Stimulated activated naive CD8-positive, alpha-beta T cell treated with anti-CD3 and anti-CD28 coated beads, Interleukin-15, amount 100 ng/mL, for 72 hours (primary cell): ENCODE results near the gene KIAA1217.
"Not testable (repeated sequence)": the region's sequence is repeated elsewhere in the genome, so short reads cannot be mapped to it uniquely, and the experiment has no call there.

Source experiments
- ATAC-seq: fragments of 150-1000 bp; cut with Tn5 transposase; 2 replicates; pipeline ENCODE4 v1.10.0; 2021; ENCODE audit warnings: mild to moderate bottlenecking, moderate library complexity
- DNase-seq, 2 donors: peaks; one replicate each; pipeline ENCODE4 v3.0.0; 2021 to 2022
- H3K27ac Mint-ChIP-seq, 2 donors: one replicate each; pipeline ENCODE4 v1.8.0; 2022; ENCODE audit warnings: mild to moderate bottlenecking in 2 of 2, mixed read lengths in 2 of 2, moderate library complexity in 2 of 2
- H3K27me3 Mint-ChIP-seq: one replicate; pipeline ENCODE4 v1.8.0; 2022; ENCODE audit warnings: mixed read lengths
- H3K4me1 Mint-ChIP-seq: one replicate; pipeline ENCODE4 v1.8.0; 2022; ENCODE audit warnings: mild to moderate bottlenecking, mixed read lengths
- H3K4me3 Mint-ChIP-seq, 2 donors: one replicate each; pipeline ENCODE4 v1.8.0; 2022; ENCODE audit warnings: mild to moderate bottlenecking in 2 of 2, mixed read lengths in 2 of 2, moderate library complexity in 1 of 2
- H3K9me3 Mint-ChIP-seq, 2 donors: one replicate each; pipeline ENCODE4 v1.8.0; 2022; ENCODE audit warnings: mixed read lengths in 2 of 2

Gene KIAA1217

GRCh38 chr10:24320373-24320772 lies 111.4 kb downstream of the KIAA1217 start:
- Mint-ChIP-seq H3K4me1 (no peaks in the 10 kb centered on the region), H3K4me3 (no peak overlapping the region), H3K9me3 (no peaks in the 10 kb centered on the region), H3K27ac (no peak overlapping the region), H3K27me3 (peaks cover 6% of the 10 kb centered on the region)
- DNase-seq (no peak), ATAC-seq (no peak)

DNA sequence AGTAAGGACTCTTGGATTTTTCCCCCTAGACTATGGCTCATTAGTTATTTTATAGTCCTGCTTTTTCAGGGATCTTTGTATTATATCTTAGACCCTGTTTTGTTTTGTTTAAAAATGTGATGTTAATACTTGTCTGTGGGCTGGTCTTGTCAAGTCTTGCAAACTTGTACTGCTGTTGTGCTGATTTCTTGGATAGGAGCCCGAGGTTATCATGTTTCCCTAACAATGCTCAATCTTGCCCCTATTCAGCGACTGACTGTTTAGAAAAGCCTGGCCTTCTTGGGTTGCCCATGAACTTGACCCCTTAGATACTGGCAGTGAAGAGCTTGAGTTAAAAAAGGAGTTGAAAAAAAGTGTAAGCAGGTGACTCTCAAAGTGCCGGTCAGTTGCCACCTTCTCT lies 115.7 kb downstream of the KIAA1217 start:
- DNase-seq: no peak
- Mint-ChIP-seq H3K4me1 (no peaks in the 10 kb centered on the region), H3K27ac (no peak overlapping the region), H3K9me3 (peaks cover 0 to 8% of the 10 kb centered on the region in 2 donors), H3K27me3 (no peaks in the 10 kb centered on the region), H3K4me3 (no peak overlapping the region)
- no peak for ATAC-seq

DNA sequence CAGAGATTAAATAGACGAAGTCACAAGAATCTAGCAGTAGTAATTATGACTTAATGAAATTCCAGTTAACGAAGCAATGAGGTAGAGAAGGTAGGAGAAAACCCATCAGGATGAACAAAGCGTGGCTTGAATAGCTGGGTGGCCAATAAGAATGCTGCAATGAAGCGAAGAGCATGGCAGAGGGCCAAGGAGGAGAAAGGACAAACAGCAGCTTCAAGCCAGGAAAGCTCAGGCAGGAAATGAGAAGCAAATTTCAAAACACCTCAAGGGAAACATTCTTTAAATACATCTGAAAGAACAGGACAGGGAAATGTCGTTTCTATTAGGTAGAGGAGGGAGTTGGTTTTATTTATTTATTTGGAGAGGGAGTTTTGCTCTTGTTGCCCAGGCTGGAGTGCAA lies 122.5 kb downstream of the KIAA1217 start:
- DNase-seq: no peak
- Mint-ChIP-seq H3K27me3 (peaks cover 10% of the 10 kb centered on the region), H3K4me3 (no peak overlapping the region), H3K4me1 (no peaks in the 10 kb centered on the region), H3K27ac (no peak overlapping the region), H3K9me3 (peaks cover 0 to 8% of the 10 kb centered on the region in 2 donors)
- no peak for ATAC-seq

DNA sequence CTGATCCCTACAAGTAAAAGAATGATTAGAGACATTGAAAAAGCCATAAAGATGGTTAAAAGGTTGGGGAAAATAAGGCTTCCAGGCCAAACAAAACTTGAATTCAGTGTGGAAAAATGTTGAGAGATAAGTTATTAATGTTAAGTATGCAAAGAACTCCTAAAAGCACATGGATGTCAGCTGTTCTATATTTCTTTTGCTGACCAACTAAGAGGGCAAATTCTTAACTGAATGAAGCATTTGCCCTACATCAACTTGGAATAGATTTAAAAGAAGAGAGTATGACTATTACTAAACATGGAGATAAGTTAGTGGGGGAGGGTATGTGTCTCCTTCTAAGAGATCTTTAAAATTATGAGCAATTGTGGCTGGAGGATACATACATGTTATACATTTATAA lies 124.8 kb downstream of the KIAA1217 start:
- H3K27me3 Mint-ChIP-seq: peaks cover 10% of the 10 kb centered on the region
- DNase-seq (no peak), ATAC-seq (no peak)
- H3K4me3 Mint-ChIP-seq: no peak overlapping the region
- no peaks in the 10 kb centered on the region for H3K9me3 Mint-ChIP-seq
- H3K27ac Mint-ChIP-seq: no peak overlapping the region
- no peaks in the 10 kb centered on the region for H3K4me1 Mint-ChIP-seq

GRCh38 chr10:24334279-24334939 lies 125.5 kb downstream of the KIAA1217 start:
- Mint-ChIP-seq H3K27me3 (peaks cover 10% of the 10 kb centered on the region), H3K4me1 (no peaks in the 10 kb centered on the region), H3K4me3 (no peak overlapping the region), H3K27ac (no peak overlapping the region), H3K9me3 (no peaks in the 10 kb centered on the region)
- no peak for DNase-seq
- no peak for ATAC-seq

- H3K4me3 Mint-ChIP-seq, H3K4me1 Mint-ChIP-seq, ATAC-seq, H3K9me3 Mint-ChIP-seq, DNase-seq: not testable (repeated sequence)
- H3K27me3 Mint-ChIP-seq: peaks cover 10% of the 10 kb centered on the region
- H3K27ac Mint-ChIP-seq: peak overlapping the region in 1 of 2 donors; percentile 88
Measured at GRCh38 chr10:24337723-24338122, 128.8 kb downstream of the KIAA1217 start.

GRCh38 chr10:24339387-24339786 lies 130.4 kb downstream of the KIAA1217 start:
- no peak overlapping the region for H3K27ac Mint-ChIP-seq
- DNase-seq (no peak), ATAC-seq (no peak)
- no peaks in the 10 kb centered on the region for H3K9me3 Mint-ChIP-seq
- H3K27me3 Mint-ChIP-seq: peaks cover 7% of the 10 kb centered on the region
- no peak overlapping the region for H3K4me3 Mint-ChIP-seq
- H3K4me1 Mint-ChIP-seq: no peaks in the 10 kb centered on the region

GRCh38 chr10:24340446-24340845 lies 131.5 kb downstream of the KIAA1217 start:
- Mint-ChIP-seq H3K4me3 (no peak overlapping the region), H3K4me1 (no peaks in the 10 kb centered on the region), H3K27me3 (peaks cover 7% of the 10 kb centered on the region), H3K27ac (peak overlapping the region in 1 of 2 donors; percentile 72), H3K9me3 (no peaks in the 10 kb centered on the region)
- DNase-seq (no peak), ATAC-seq (no peak)

- Mint-ChIP-seq H3K27me3 (peaks cover 7% of the 10 kb centered on the region), H3K27ac (no peak overlapping the region), H3K4me1 (no peaks in the 10 kb centered on the region), H3K9me3 (no peaks in the 10 kb centered on the region), H3K4me3 (no peak overlapping the region)
- DNase-seq: no peak
- no peak for ATAC-seq
Measured at GRCh38 chr10:24340883-24341282, 131.9 kb downstream of the KIAA1217 start.

GRCh38 chr10:24341371-24341770 lies 132.4 kb downstream of the KIAA1217 start:
- Mint-ChIP-seq H3K4me1 (no peaks in the 10 kb centered on the region), H3K27ac (no peak overlapping the region), H3K4me3 (no peak overlapping the region), H3K27me3 (peaks cover 7% of the 10 kb centered on the region), H3K9me3 (no peaks in the 10 kb centered on the region)
- DNase-seq (no peak), ATAC-seq (no peak)

DNA sequence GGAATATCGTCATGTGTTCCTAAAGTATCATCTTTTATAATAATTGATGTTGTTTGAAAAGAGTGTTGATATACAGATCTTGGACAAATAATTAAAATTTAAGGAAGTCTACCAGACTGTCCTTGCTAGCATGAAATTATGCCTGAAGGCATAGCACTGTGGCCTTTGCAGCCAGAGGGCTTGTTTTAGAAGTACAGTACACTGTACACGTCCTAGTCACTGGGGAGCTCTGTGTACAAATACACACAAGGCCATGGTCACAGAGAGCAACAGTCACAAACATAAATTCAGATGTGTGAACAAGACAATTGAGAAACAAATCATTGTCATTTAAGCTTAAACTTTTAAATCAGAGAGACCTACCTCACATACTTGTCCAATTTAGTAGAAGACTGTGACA lies 133.0 kb downstream of the KIAA1217 start:
- no peak for DNase-seq
- H3K4me3 Mint-ChIP-seq: no peak overlapping the region
- ATAC-seq: no peak
- H3K27ac Mint-ChIP-seq: no peak overlapping the region
- H3K4me1 Mint-ChIP-seq: no peaks in the 10 kb centered on the region
- H3K27me3 Mint-ChIP-seq: peaks cover 7% of the 10 kb centered on the region
- H3K9me3 Mint-ChIP-seq: no peaks in the 10 kb centered on the region

- ATAC-seq (no peak), DNase-seq (no peak)
- H3K27ac Mint-ChIP-seq: no peak overlapping the region
- H3K4me3 Mint-ChIP-seq: no peak overlapping the region
- no peaks in the 10 kb centered on the region for H3K9me3 Mint-ChIP-seq
- H3K4me1 Mint-ChIP-seq: no peaks in the 10 kb centered on the region
- H3K27me3 Mint-ChIP-seq: peaks cover 7% of the 10 kb centered on the region
Measured at GRCh38 chr10:24343686-24344085, 134.7 kb downstream of the KIAA1217 start.

DNA sequence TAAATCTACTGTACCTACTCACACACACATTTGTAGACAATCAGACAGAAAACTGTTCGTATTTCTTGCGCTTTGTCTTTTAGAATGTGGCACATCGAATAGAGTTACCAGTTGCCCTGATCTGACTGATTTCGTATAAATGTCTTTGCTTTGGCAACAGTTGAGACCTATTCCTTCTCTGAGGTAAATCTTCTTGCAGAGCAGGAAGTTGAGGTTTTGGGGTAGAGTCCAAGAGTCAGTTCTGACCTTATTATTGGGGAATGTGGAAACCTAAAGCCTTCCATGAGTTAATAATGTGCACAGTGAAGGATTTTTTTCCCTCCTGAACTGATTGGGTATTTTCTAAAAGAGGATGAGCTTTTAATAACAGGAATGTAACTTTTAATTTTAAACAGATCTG lies 135.3 kb downstream of the KIAA1217 start:
- Mint-ChIP-seq H3K27ac (no peak overlapping the region), H3K27me3 (peaks cover 7% of the 10 kb centered on the region), H3K4me1 (no peaks in the 10 kb centered on the region), H3K9me3 (no peaks in the 10 kb centered on the region), H3K4me3 (no peak overlapping the region)
- ATAC-seq (no peak), DNase-seq (no peak)

GRCh38 chr10:24344695-24345463 lies 135.9 kb downstream of the KIAA1217 start:
- no peaks in the 10 kb centered on the region for H3K9me3 Mint-ChIP-seq
- H3K27ac Mint-ChIP-seq: no peak overlapping the region
- no peak overlapping the region for H3K4me3 Mint-ChIP-seq

DNA sequence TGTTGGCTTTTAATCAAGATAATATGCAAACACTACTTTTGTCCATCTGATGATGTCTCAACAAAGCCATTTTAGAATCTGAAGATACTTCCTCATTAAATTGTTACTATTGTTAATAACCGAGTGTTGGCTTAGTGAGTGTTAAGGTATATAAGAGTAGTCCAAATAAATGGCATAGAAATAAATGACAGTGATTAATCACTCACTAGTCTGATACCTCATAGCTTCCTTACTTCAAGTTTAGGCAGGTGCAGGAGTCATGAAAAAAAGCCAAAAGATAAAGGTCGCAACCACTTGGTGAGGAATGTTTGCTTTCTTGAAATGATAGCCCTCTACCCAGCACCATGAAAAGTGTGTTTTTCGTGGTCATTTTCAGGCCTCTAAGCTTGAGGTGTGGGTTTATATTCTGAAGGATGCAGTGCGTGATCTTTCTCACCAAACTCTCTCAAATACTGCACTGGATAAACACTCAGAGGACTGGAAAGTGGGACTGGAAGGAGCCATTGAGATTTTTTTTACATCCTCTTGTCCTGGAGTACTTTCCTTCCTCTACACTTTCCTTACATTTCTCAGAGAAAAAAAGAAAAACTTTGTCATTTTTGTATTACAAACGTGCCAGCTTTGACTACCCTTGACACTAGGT lies 138.1 kb downstream of the KIAA1217 start:
- Mint-ChIP-seq H3K4me3 (no peak overlapping the region), H3K4me1 (no peaks in the 10 kb centered on the region), H3K27me3 (peaks cover 5% of the 10 kb centered on the region), H3K9me3 (no peaks in the 10 kb centered on the region), H3K27ac (no peak overlapping the region)
- ATAC-seq (no peak), DNase-seq (no peak)

More at GRCh38 chr10:24344695-24345463, 135.9 kb downstream of the KIAA1217 start:
- DNase-seq (no peak), ATAC-seq (no peak)
- peaks cover 5% of the 10 kb centered on the region for H3K27me3 Mint-ChIP-seq
- H3K4me1 Mint-ChIP-seq: no peaks in the 10 kb centered on the region

GRCh38 chr10:24349379-24350001 lies 140.6 kb downstream of the KIAA1217 start:
- Mint-ChIP-seq H3K4me3 (no peak overlapping the region), H3K4me1 (no peaks in the 10 kb centered on the region), H3K27ac (no peak overlapping the region), H3K27me3 (peaks cover 6% of the 10 kb centered on the region), H3K9me3 (no peaks in the 10 kb centered on the region)
- DNase-seq (no peak), ATAC-seq (no peak)
